GM06990 (cell line): ENCODE data around the gene MINAR1.

Experiments used
- DNase-seq: peaks from one replicate; pipeline ENCODE4 v3.0.0-alpha.2; 2011; ENCODE audit not compliant: insufficient read length; ENCODE audit errors: extremely low read depth
- H3K27me3 ChIP-seq: replicated peaks from 2 replicates; pipeline ENCODE4 v1.6.0; 2011; ENCODE audit warnings: low read length; ENCODE audit not compliant: control insufficient read depth, insufficient read depth
- H3K36me3 ChIP-seq: 2 replicates; pipeline ENCODE4 v1.5.1; 2011; ENCODE audit warnings: low read length; ENCODE audit not compliant: control insufficient read depth, insufficient read depth
- H3K4me3 ChIP-seq: replicated peaks from 2 replicates; pipeline ENCODE4 v1.5.1; 2011; ENCODE audit warnings: low read depth, mild to moderate bottlenecking, control low read depth, low read length
- TF ChIP-seq, protein P1 (sequence below): IDR thresholded peaks from 2 replicates; pipeline ENCODE4 v1.5.1; 2011; ENCODE audit warnings: low read length, control low read depth, mild to moderate bottlenecking, inconsistent platforms; ENCODE audit not compliant: insufficient read depth, poor library complexity, severe bottlenecking

MINAR1 gene

GRCh38 chr15:79400650-79401049, 31.5 kb upstream of the MINAR1 start:
- TF ChIP-seq, protein P1, sequence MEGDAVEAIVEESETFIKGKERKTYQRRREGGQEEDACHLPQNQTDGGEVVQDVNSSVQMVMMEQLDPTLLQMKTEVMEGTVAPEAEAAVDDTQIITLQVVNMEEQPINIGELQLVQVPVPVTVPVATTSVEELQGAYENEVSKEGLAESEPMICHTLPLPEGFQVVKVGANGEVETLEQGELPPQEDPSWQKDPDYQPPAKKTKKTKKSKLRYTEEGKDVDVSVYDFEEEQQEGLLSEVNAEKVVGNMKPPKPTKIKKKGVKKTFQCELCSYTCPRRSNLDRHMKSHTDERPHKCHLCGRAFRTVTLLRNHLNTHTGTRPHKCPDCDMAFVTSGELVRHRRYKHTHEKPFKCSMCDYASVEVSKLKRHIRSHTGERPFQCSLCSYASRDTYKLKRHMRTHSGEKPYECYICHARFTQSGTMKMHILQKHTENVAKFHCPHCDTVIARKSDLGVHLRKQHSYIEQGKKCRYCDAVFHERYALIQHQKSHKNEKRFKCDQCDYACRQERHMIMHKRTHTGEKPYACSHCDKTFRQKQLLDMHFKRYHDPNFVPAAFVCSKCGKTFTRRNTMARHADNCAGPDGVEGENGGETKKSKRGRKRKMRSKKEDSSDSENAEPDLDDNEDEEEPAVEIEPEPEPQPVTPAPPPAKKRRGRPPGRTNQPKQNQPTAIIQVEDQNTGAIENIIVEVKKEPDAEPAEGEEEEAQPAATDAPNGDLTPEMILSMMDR = no peak
- no peaks in the 10 kb centered on the region for H3K27me3 ChIP-seq
- no peaks in the 10 kb centered on the region for H3K36me3 ChIP-seq

GRCh38 chr15:79401301-79401700, 30.8 kb upstream of the MINAR1 start:
- TF ChIP-seq, protein P1 = no peak
- H3K4me3 ChIP-seq = no peak overlapping the region
- no peaks in the 10 kb centered on the region for H3K36me3 ChIP-seq
- no peaks in the 10 kb centered on the region for H3K27me3 ChIP-seq
- no peak for DNase-seq

More at GRCh38 chr15:79400650-79401049, 31.5 kb upstream of the MINAR1 start:
- H3K4me3 ChIP-seq = no peak overlapping the region
- no peak for DNase-seq

DNA sequence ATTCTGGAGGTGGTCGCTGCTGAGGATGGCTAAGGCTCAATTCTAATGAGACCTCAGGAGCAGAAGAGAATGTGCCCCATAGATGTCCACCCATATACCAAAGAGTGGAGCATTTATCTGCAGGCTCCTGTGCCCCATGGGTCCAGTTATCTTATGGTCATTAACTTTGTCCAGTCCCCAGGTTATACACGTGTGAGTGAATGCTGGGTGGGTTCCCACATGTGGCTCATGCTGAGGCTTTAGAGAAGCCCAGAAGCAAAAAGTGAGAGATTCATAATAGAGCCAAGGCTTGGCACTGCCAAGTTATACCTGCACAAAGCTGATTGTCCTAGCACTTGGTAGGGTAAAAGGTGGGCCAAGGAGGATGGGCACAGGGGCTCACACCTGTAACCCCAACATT, 30.0 kb upstream of the MINAR1 start:
- no peaks in the 10 kb centered on the region for H3K36me3 ChIP-seq
- no peak overlapping the region for H3K4me3 ChIP-seq
- no peak for DNase-seq
- TF ChIP-seq, protein P1 = no peak
- no peaks in the 10 kb centered on the region for H3K27me3 ChIP-seq

- Histone ChIP-seq H3K27me3 (no peaks in the 10 kb centered on the region), H3K4me3 (no peak overlapping the region), H3K36me3 (no peaks in the 10 kb centered on the region)
- TF ChIP-seq, protein P1 = no peak
- DNase-seq = no peak
Observed at GRCh38 chr15:79403501-79403900, 28.6 kb upstream of the MINAR1 start.

GRCh38 chr15:79406210-79406609, 25.9 kb upstream of the MINAR1 start:
- DNase-seq = no peak
- Histone ChIP-seq H3K4me3 (no peak overlapping the region), H3K27me3 (no peaks in the 10 kb centered on the region)

More at GRCh38 chr15:79406210-79406609, 25.9 kb upstream of the MINAR1 start:
- TF ChIP-seq, protein P1 = no peak
- H3K36me3 ChIP-seq = no peaks in the 10 kb centered on the region
